Thyroid gland (tissue), 4 donors: ENCODE data around the gene ENOX1.

Experiments used
- CTCF ChIP-seq, 6 experiments: fragments of 200-600 bp in 3 of 6; fragments of 450-650 bp in 3 of 6; sonication (generic) in 3 of 6; IDR thresholded peaks; one replicate each; pipeline ENCODE4 v1.5.1; 2016 to 2019; ENCODE audit warnings: antibody characterized with exemption in 6 of 6, mild to moderate bottlenecking in 2 of 6, inconsistent platforms in 1 of 6, moderate library complexity in 1 of 6
- POLR2A ChIP-seq, 2 donors: fragments of 450-650 bp; IDR thresholded peaks; one replicate each; pipeline ENCODE4 v1.6.1; 2017; ENCODE audit warnings: antibody characterized with exemption in 2 of 2, mild to moderate bottlenecking in 2 of 2, moderate library complexity in 1 of 2

GRCh38 chr13:43720780-43721397, 65.9 kb downstream of the ENOX1 start:
- TF ChIP-seq POLR2A (IDR thresholded peaks at IDR 0.05) (no peak), CTCF (IDR thresholded peaks at IDR 0.05) (no peak)
